ENCODE measurements around the gene PCSK6.

DNA sequence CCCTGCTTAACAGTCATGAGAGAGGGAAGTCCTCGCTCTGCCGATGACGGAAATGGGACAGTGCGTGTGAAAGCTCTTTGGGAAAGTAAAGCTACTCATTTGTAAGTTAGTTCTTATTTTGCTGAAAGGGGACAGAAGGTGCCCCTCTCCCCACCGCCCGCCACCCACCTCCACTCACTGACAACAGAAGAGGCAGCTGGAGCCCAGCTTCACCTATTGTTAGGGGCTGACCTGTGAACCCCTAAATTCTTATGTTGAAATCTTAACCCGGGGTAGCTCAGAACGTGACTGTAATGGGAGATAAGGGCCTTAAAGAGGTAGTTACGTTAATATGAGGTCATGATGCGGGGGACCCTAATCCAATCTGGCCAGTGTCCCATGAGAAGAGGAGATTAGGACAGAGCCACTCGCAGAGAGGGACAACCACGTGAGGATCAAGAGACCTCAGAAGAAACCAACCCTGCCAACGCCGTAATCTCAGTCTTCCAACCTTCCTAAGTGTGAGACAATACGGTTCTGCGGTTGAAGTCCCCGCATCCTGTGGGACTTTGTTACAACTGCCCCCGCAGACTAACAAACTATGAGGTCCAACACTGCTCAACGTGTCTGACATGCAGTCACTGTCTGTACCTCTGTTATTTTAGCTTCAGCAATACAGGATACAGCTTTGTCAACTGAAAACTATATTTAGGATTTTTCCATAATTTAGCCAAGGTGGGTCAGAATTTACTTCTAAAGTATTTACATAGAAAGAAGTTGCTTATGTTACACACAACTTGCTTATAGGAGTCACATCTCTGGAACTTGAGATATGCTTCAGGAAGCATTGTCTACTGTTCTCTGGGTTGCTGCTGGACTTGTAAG lies 51.7 kb downstream of the PCSK6 start:
- TF ChIP-seq, protein P1, sequence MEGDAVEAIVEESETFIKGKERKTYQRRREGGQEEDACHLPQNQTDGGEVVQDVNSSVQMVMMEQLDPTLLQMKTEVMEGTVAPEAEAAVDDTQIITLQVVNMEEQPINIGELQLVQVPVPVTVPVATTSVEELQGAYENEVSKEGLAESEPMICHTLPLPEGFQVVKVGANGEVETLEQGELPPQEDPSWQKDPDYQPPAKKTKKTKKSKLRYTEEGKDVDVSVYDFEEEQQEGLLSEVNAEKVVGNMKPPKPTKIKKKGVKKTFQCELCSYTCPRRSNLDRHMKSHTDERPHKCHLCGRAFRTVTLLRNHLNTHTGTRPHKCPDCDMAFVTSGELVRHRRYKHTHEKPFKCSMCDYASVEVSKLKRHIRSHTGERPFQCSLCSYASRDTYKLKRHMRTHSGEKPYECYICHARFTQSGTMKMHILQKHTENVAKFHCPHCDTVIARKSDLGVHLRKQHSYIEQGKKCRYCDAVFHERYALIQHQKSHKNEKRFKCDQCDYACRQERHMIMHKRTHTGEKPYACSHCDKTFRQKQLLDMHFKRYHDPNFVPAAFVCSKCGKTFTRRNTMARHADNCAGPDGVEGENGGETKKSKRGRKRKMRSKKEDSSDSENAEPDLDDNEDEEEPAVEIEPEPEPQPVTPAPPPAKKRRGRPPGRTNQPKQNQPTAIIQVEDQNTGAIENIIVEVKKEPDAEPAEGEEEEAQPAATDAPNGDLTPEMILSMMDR (IDR thresholded peaks at IDR 0.05; ENCODE audit: insufficient read depth, low read length, poor library complexity, severe bottlenecking), result no peak
- TF ChIP-seq EZH2phosphoT487 (conservative IDR thresholded peaks at IDR 0.05; ENCODE audit: low read length), result no peak
